HCT116 (cell line): ENCODE results near the gene PCDHB3. TPM values are rescaled to one million over a fixed set of nuclear protein-coding genes. Genes with fewer than 3 reads are reported as not detected.

Experiments used
- ATAC-seq: fragments of 200-7000 bp; cut with Tn5 transposase; 2 replicates; pipeline ENCODE4 v1.9.1; 2020; ENCODE audit warnings: mild to moderate bottlenecking, moderate library complexity
- BruUV-seq: library from RNA; stranded (reverse); fragments of 400-500 nt; replicated peaks from 2 replicates; lab custom pipeline; 2021; lab: Mats Ljungman, UMichigan
- CTCF ChIA-PET: fragments of 300-600 bp; sonication (Branson Sonifier 250); formaldehyde crosslinking; loops from one replicate; lab custom pipeline; 2021; ENCODE audit warnings: antibody characterized with exemption; lab: Charles Lee
- POLR2A ChIA-PET: fragments of 300-600, 350-600 bp; sonication (Branson Sonifier 250); formaldehyde crosslinking; loops from one replicate; lab custom pipeline; 2021; ENCODE audit warnings: antibody characterized with exemption; lab: Charles Lee
- RAD21 ChIA-PET, 2 experiments: fragments of 300-600 bp; sonication (Branson Sonifier 250); formaldehyde crosslinking; loops; one replicate each; lab custom pipeline; 2023; ENCODE audit warnings: low total read pairs in 2 of 2; ENCODE audit not compliant: uncharacterized antibody in 2 of 2, unreplicated experiment in 2 of 2, low non-redundant PET in 1 of 2; lab: Charles Lee
- DNase-seq: peaks from one replicate; pipeline ENCODE4 v3.0.0-alpha.2; 2010; ENCODE audit warnings: low read depth, low spot score
- H2AFZ ChIP-seq: fragments of 200-600 bp; shearing (Covaris generic), sonication (generic); 2 replicates; pipeline ENCODE4 v1.6.1; 2017; ENCODE audit warnings: low read depth, mixed run types, mixed read lengths, antibody characterized with exemption, low read length; ENCODE audit not compliant: poor library complexity, severe bottlenecking
- H3K27ac ChIP-seq: 2 replicates; pipeline ENCODE4 v1.5.1; 2012; ENCODE audit warnings: low read depth, low read length
- H3K27me3 ChIP-seq: fragments of 200-600 bp; sonication (generic); 2 replicates; pipeline ENCODE4 v1.6.1; 2016; ENCODE audit warnings: mixed run types, low read length, mixed read lengths; ENCODE audit not compliant: insufficient read depth
- H3K36me3 ChIP-seq, 2 experiments: fragments of 200-500 bp in 1 of 2; fragments of 200-600 bp in 1 of 2; sonication (Bioruptor generic) in 1 of 2; sonication (generic) in 1 of 2; 2 replicates each; pipeline versions ENCODE4 v1.5.1 to v1.6.1; 2014 to 2016; ENCODE audit warnings: low read length in 2 of 2, inconsistent platforms in 1 of 2, mixed read lengths in 1 of 2, mixed run types in 1 of 2; ENCODE audit not compliant: insufficient read depth in 2 of 2, control insufficient read depth in 1 of 2
- H3K4me1 ChIP-seq, 2 experiments: fragments of 200-600 bp in 1 of 2; sonication (generic) in 1 of 2; 2 replicates each; pipeline versions ENCODE4 v1.5.1 to v1.6.1; 2012 to 2017; ENCODE audit warnings: low read length in 2 of 2, inconsistent platforms in 1 of 2, mild to moderate bottlenecking in 1 of 2, mixed read lengths in 1 of 2, mixed run types in 1 of 2, moderate library complexity in 1 of 2; ENCODE audit not compliant: insufficient read depth in 2 of 2, control insufficient read depth in 1 of 2
- H3K4me2 ChIP-seq: fragments of 200-600 bp; sonication (generic); 2 replicates; pipeline ENCODE4 v1.6.1; 2017; ENCODE audit warnings: mixed run types, low read length, mixed read lengths
- H3K4me3 ChIP-seq, 2 experiments: fragments of 200-600 bp in 1 of 2; sonication (generic) in 1 of 2; replicated peaks in 1 of 2; 2 replicates each; pipeline ENCODE4 v1.5.1; 2011 to 2016; ENCODE audit warnings: low read length in 2 of 2, control low read depth in 1 of 2, low read depth in 1 of 2, mild to moderate bottlenecking in 1 of 2, mixed read lengths in 1 of 2, mixed run types in 1 of 2
- H3K79me2 ChIP-seq: fragments of 200-600 bp; sonication (generic); 2 replicates; pipeline ENCODE4 v1.6.1; 2017; ENCODE audit warnings: mild to moderate bottlenecking, mixed run types, low read length, moderate library complexity, mixed read lengths; ENCODE audit not compliant: insufficient read depth
- H3K9ac ChIP-seq: fragments of 200-600 bp; sonication (generic); 2 replicates; pipeline ENCODE4 v1.6.1; 2016; ENCODE audit warnings: low read length, mixed read lengths
- H3K9me2 ChIP-seq: fragments of 200-600 bp; sonication (generic), shearing (Covaris generic); 2 replicates; pipeline ENCODE4 v1.6.1; 2017; ENCODE audit warnings: mixed run types, mild to moderate bottlenecking, moderate library complexity; ENCODE audit not compliant: insufficient read depth
- H3K9me3 ChIP-seq, 2 experiments: fragments of 200-500 bp in 1 of 2; fragments of 200-600 bp in 1 of 2; sonication (Bioruptor generic) in 1 of 2; sonication (generic) in 1 of 2; 2 replicates each; pipeline ENCODE4 v1.6.1; 2014 to 2017; ENCODE audit warnings: low read length in 2 of 2, mixed read lengths in 2 of 2, inconsistent platforms in 1 of 2, low read depth in 1 of 2, mild to moderate bottlenecking in 1 of 2, mixed run types in 1 of 2, moderate library complexity in 1 of 2; ENCODE audit not compliant: control insufficient read depth in 1 of 2, insufficient read depth in 1 of 2
- H4K20me1 ChIP-seq: fragments of 200-600 bp; sonication (generic), shearing (Covaris generic); 2 replicates; pipeline ENCODE4 v1.6.1; 2017; ENCODE audit warnings: mixed run types, mild to moderate bottlenecking, moderate library complexity; ENCODE audit not compliant: insufficient read depth
- CBX3 ChIP-seq: IDR thresholded peaks from 2 replicates; pipeline ENCODE4 v1.6.1; 2012; ENCODE audit warnings: low read depth
- CEBPB ChIP-seq: IDR thresholded peaks from 2 replicates; pipeline ENCODE4 v1.6.1; 2012; ENCODE audit warnings: low read depth
- CTCF ChIP-seq, 3 experiments: fragments of 200-600 bp in 1 of 3; sonication (generic) in 1 of 3; IDR thresholded peaks in 2 of 3; conservative IDR thresholded peaks in 1 of 3; 2 replicates each; pipeline ENCODE4 v1.5.1; 2012 to 2017; ENCODE audit warnings: low read depth in 2 of 3, low read length in 2 of 3, antibody characterized with exemption in 1 of 3, borderline replicate concordance in 1 of 3, control low read depth in 1 of 3, mild to moderate bottlenecking in 1 of 3, mixed read lengths in 1 of 3, mixed run types in 1 of 3, moderate library complexity in 1 of 3; ENCODE audit not compliant: insufficient read depth in 1 of 3
- EGR1 ChIP-seq: IDR thresholded peaks from 2 replicates; pipeline ENCODE4 v1.6.1; 2012; ENCODE audit warnings: low read depth
- ELF1 ChIP-seq: IDR thresholded peaks from 2 replicates; pipeline ENCODE4 v1.6.1; 2012; ENCODE audit warnings: low read depth, borderline replicate concordance
- EZH2 ChIP-seq: fragments of 200-600 bp; sonication (generic); IDR thresholded peaks from 2 replicates; pipeline ENCODE4 v1.6.1; 2017; ENCODE audit warnings: antibody characterized with exemption, mixed run types
- EZH2phosphoT487 ChIP-seq: fragments of 200-600 bp; IDR thresholded peaks from 2 replicates; pipeline ENCODE4 v1.6.1; 2018; ENCODE audit warnings: antibody characterized with exemption, borderline replicate concordance
- FOSL1 ChIP-seq: IDR thresholded peaks from 2 replicates; pipeline ENCODE4 v1.6.1; 2012; ENCODE audit warnings: low read depth
- JUND ChIP-seq: IDR thresholded peaks from 2 replicates; pipeline ENCODE4 v1.6.1; 2012
- MAX ChIP-seq: IDR thresholded peaks from 2 replicates; pipeline ENCODE4 v1.6.1; 2012
- RAD21 ChIP-seq: IDR thresholded peaks from 2 replicates; pipeline ENCODE4 v1.6.1; 2012; ENCODE audit warnings: low read depth, mild to moderate bottlenecking
- SP1 ChIP-seq: IDR thresholded peaks from 2 replicates; pipeline ENCODE4 v1.6.1; 2012; ENCODE audit warnings: low read depth
- SRF ChIP-seq: IDR thresholded peaks from 2 replicates; pipeline ENCODE4 v1.6.1; 2012; ENCODE audit warnings: low read depth
- TCF7L2 ChIP-seq: IDR thresholded peaks from 2 replicates; pipeline ENCODE4 v1.7.0; 2011; ENCODE audit warnings: borderline replicate concordance, inconsistent platforms; ENCODE audit not compliant: insufficient read depth, insufficient read length; ENCODE audit errors: extremely low read depth
- ZBTB33 ChIP-seq: IDR thresholded peaks from 2 replicates; pipeline ENCODE4 v1.6.1; 2011; ENCODE audit warnings: mild to moderate bottlenecking, low read length, moderate library complexity; ENCODE audit not compliant: insufficient replicate concordance; ENCODE audit errors: extremely low read depth
- intact Hi-C: fragments of 100-400 bp; cut with micrococcal nuclease; formaldehyde crosslinking; loops from 2 replicates; pipeline ENCODE4 v1.10.0; 2022
- total RNA-seq: library from RNA; stranded (reverse); gene quantifications from one replicate; pipeline ENCODE4 v1.2.1, GENCODE V29; 2021; ENCODE audit not compliant: unreplicated experiment

The PCDHB3 gene
- total RNA-seq, 1 experiment from 2014 or later: 0.10 TPM

GRCh38 chr5:141127305-141127704 lies 27.0 kb downstream of the PCDHB3 start:
- H3K27ac ChIP-seq: no peak overlapping the region
- no peaks in the 10 kb centered on the region for H3K36me3 ChIP-seq
- H2AFZ ChIP-seq: no peak overlapping the region
- intact Hi-C loops: no loop called here
- RAD21 ChIA-PET: no interaction called here
- no peak overlapping the region for H3K9ac ChIP-seq
- POLR2A ChIA-PET: no interaction called here
- no peak overlapping the region for H3K4me2 ChIP-seq
- H3K4me3 ChIP-seq: no peak overlapping the region
- no peaks in the 10 kb centered on the region for H3K9me3 ChIP-seq
- ATAC-seq (no peak), DNase-seq (no peak)
- no TSS peak for BruUV-seq
- H3K27me3 ChIP-seq: no peaks in the 10 kb centered on the region
- no peaks in the 10 kb centered on the region for H3K4me1 ChIP-seq
- H3K79me2 ChIP-seq: no peaks in the 10 kb centered on the region
- no peak for TF ChIP-seq SRF
- TF ChIP-seq CTCF (IDR thresholded peaks at IDR 0.05 in 2 of 3, conservative IDR thresholded peaks at IDR 0.05 in 1 of 3; ENCODE audit: borderline replicate concordance in 1 of 3, insufficient read depth in 1 of 3, low read depth in 2 of 3, low read length in 2 of 3): no peak
- no peak for TF ChIP-seq TCF7L2
- no peak for TF ChIP-seq CEBPB
- TF ChIP-seq CBX3: no peak
- no peak for TF ChIP-seq MAX
- no peak for TF ChIP-seq ELF1
- TF ChIP-seq ZBTB33: no peak
- TF ChIP-seq EGR1: no peak
- TF ChIP-seq EZH2: no peak
- no peak for TF ChIP-seq SP1
- TF ChIP-seq JUND: no peak
- no peak for TF ChIP-seq FOSL1
- no peak for TF ChIP-seq RAD21
- no peak for TF ChIP-seq EZH2phosphoT487
- CTCF ChIA-PET: no interaction called here
- H4K20me1 ChIP-seq: no peaks in the 10 kb centered on the region
- H3K9me2 ChIP-seq: no peaks in the 10 kb centered on the region
